ENCODE results near the gene UGCG. TPM values are rescaled to one million over a fixed set of nuclear protein-coding genes. Genes with fewer than 3 reads are reported as not detected.

The UGCG gene
- total RNA-seq, 1 experiment from 2014 or later, result 23.3 TPM

DNA sequence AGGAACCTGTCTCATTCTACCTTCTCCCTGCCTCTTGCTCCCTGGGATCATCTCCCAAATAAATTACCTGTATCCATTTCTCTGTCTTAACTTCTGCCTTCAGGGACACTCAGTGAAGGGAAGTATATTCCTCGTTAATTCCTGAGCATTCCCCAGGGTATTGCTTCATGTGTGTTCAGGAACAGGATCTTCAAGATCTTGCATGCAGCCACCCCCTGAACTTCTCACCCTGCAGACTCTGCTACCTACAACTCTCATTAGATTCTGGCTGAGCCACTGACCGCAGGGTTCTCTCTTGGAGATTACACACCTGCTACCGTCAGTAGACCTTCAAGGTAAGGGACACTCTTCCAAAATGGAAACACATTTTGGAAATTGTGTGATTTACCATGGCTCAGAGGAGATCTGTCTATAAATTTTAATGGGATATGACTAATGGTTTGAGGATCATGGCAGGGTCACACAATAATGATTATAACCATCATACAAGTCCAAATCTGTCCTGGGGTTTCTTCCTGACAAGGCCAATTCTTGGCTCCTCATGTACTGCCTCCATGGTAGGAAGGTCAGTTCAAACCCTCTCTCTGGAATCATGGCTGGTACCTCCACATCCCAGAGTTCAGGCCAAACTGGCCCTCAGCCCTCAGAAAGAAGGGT, 38.9 kb upstream of the UGCG start:
- no peak overlapping the region for H2AFZ ChIP-seq (ENCODE audit: low read length)
- H3T11ph ChIP-seq (ENCODE audit: low read length), result no peak overlapping the region
- no peak overlapping the region for H3K14ac ChIP-seq (ENCODE audit: insufficient read depth, low read length)
- no peak overlapping the region for H4K91ac ChIP-seq (ENCODE audit: insufficient read length, low read depth, low read length)
- no CpG with 5 or more reads among the region's 3 CpGs for WGBS (ENCODE audit: extremely low coverage, insufficient read length, low lambda C conversion rate)
- no peaks in the 10 kb centered on the region for H3K9me3 ChIP-seq (ENCODE audit: control insufficient read depth, low read depth, low read length)
- H3K18ac ChIP-seq (ENCODE audit: insufficient read length, low read depth, low read length), result no peak overlapping the region
- no peak overlapping the region for H3K9ac ChIP-seq (ENCODE audit: extremely low read depth, insufficient read length, low read length)
- H3K4me2 ChIP-seq (ENCODE audit: insufficient read depth, insufficient read length, low read length), result no peak overlapping the region
- no peak for DNase-seq
- H3K23ac ChIP-seq (ENCODE audit: insufficient read length, low read depth, low read length), result no peak overlapping the region
- no peak overlapping the region for H3K56ac ChIP-seq (ENCODE audit: insufficient read length, low read depth, low read length)
- no peak overlapping the region for H2BK12ac ChIP-seq (ENCODE audit: insufficient read length, low read depth, low read length)
- no peaks in the 10 kb centered on the region for H3K79me2 ChIP-seq (ENCODE audit: insufficient read depth, low read length)
- no peak overlapping the region for H2BK20ac ChIP-seq (ENCODE audit: low read depth, low read length, poor library complexity, severe bottlenecking)
- no peak overlapping the region for H2BK5ac ChIP-seq (ENCODE audit: insufficient read length, low read length)
- H3K4me1 ChIP-seq (ENCODE audit: insufficient read depth, low read length), result no peaks in the 10 kb centered on the region
- no peak for TF ChIP-seq CTCF (conservative IDR thresholded peaks at IDR 0.05)
- no peaks in the 10 kb centered on the region for H3K23me2 ChIP-seq (ENCODE audit: insufficient read length, low read depth, low read length, poor library complexity, severe bottlenecking)
- H2AK5ac ChIP-seq (ENCODE audit: insufficient read length, low read length), result no peak overlapping the region
- H2BK120ac ChIP-seq (ENCODE audit: low read depth, low read length, poor library complexity, severe bottlenecking), result no peak overlapping the region
- H2BK15ac ChIP-seq (ENCODE audit: low read depth, low read length), result no peak overlapping the region
- H3K27me3 ChIP-seq (ENCODE audit: insufficient read depth, low read length), result no peaks in the 10 kb centered on the region
- Mint-ChIP-seq H3K4me3 (no peak overlapping the region), H3K27ac (no peak overlapping the region; a peak in 1 of 7 replicates), H3K4me1 (no peaks in the 10 kb centered on the region), H3K9me3 (no peaks in the 10 kb centered on the region), H3K36me3 (ENCODE audit: insufficient read depth in 1 of 3, low read depth in 3 of 3) (no peaks in the 10 kb centered on the region), H3K27me3 (ENCODE audit: low read depth) (no peaks in the 10 kb centered on the region)
- H3K4ac ChIP-seq (ENCODE audit: low read depth, low read length), result no peak overlapping the region
- H4K8ac ChIP-seq (replicated peaks; ENCODE audit: insufficient read length, low read depth, low read length), result no peak overlapping the region
- H4K20me1 ChIP-seq (ENCODE audit: control insufficient read depth, insufficient read depth, insufficient read length), result no peaks in the 10 kb centered on the region
- H4K5ac ChIP-seq (ENCODE audit: insufficient read length, low read depth, low read length), result no peak overlapping the region
- no peaks in the 10 kb centered on the region for H3K79me1 ChIP-seq (ENCODE audit: insufficient read depth, low read depth, low read length, poor library complexity, severe bottlenecking)
- H3K27ac ChIP-seq (ENCODE audit: insufficient read length, low read depth, low read length), result no peak overlapping the region

Measured in H9 (cell line).